ENCODE measurements around the gene HEXB. TPM values are rescaled to one million over a fixed set of nuclear protein-coding genes. Genes with fewer than 3 reads are reported as not detected.
"Not testable (repeated sequence)": the region's sequence is repeated elsewhere in the genome, so short reads cannot be mapped to it uniquely, and the experiment has no call there.

Gene HEXB
- total RNA-seq, 1 experiment from 2014 or later, result 301 TPM

- Histone ChIP-seq H3K27ac (no peak overlapping the region), H3K4me3 (no peak overlapping the region), H3K27me3 (replicated peaks) (no peaks in the 10 kb centered on the region), H3K36me3 (peaks cover 83% of the 10 kb centered on the region), H3K9me3 (replicated peaks) (no peaks in the 10 kb centered on the region), H3K4me1 (replicated peaks) (no peaks in the 10 kb centered on the region)
- no peak for DNase-seq (ENCODE audit: low read depth in 1 of 2, low spot score in 2 of 2)
Observed at GRCh38 chr5:74725331-74725730, 40.3 kb downstream of the HEXB start.

GRCh38 chr5:74736759-74737158, 51.7 kb downstream of the HEXB start:
- Histone ChIP-seq H3K27ac (no peak overlapping the region), H3K4me1 (replicated peaks) (no peaks in the 10 kb centered on the region), H3K27me3 (replicated peaks) (no peaks in the 10 kb centered on the region), H3K4me3 (no peak overlapping the region), H3K9me3 (replicated peaks) (no peaks in the 10 kb centered on the region), H3K36me3 (peaks cover 75% of the 10 kb centered on the region)
- no peak for DNase-seq (ENCODE audit: low read depth in 1 of 2, low spot score in 2 of 2)

GRCh38 chr5:74738406-74738805, 53.4 kb downstream of the HEXB start:
- Histone ChIP-seq H3K36me3 (peaks cover 72% of the 10 kb centered on the region), H3K9me3 (replicated peaks) (no peaks in the 10 kb centered on the region), H3K4me3 (no peak overlapping the region), H3K27me3 (replicated peaks) (no peaks in the 10 kb centered on the region), H3K4me1 (replicated peaks) (no peaks in the 10 kb centered on the region), H3K27ac (no peak overlapping the region)
- DNase-seq (ENCODE audit: low read depth in 1 of 2, low spot score in 2 of 2), result no peak

- H3K27me3 ChIP-seq (replicated peaks); H3K9me3 ChIP-seq (replicated peaks); DNase-seq (ENCODE audit: low read depth in 1 of 2, low spot score in 2 of 2); H3K27ac ChIP-seq; H3K4me3 ChIP-seq; H3K4me1 ChIP-seq (replicated peaks): not testable (repeated sequence)
- peaks cover 81% of the 10 kb centered on the region for H3K36me3 ChIP-seq
Observed at GRCh38 chr5:74748742-74749141, 63.7 kb downstream of the HEXB start.

GRCh38 chr5:74761241-74761640, 76.2 kb downstream of the HEXB start:
- H3K4me1 ChIP-seq (replicated peaks), result peaks cover 34% of the 10 kb centered on the region
- H3K4me3 ChIP-seq, result no peak overlapping the region
- H3K27ac ChIP-seq, result no peak overlapping the region
- no peak for DNase-seq (ENCODE audit: low read depth in 1 of 2, low spot score in 2 of 2)
- H3K27me3 ChIP-seq (replicated peaks), result no peaks in the 10 kb centered on the region; the same call in 1 of the 2 replicates
- H3K9me3 ChIP-seq (replicated peaks), result no peaks in the 10 kb centered on the region
- H3K36me3 ChIP-seq, result peaks cover 67% of the 10 kb centered on the region

GRCh38 chr5:74762599-74762998, 77.6 kb downstream of the HEXB start:
- peak overlapping the region; percentile 69 for H3K27ac ChIP-seq
- no peaks in the 10 kb centered on the region for H3K9me3 ChIP-seq (replicated peaks)

GRCh38 chr5:74763504-74763903, 78.5 kb downstream of the HEXB start:
- DNase-seq (ENCODE audit: low read depth in 1 of 2, low spot score in 2 of 2), result no peak

More at GRCh38 chr5:74762599-74762998, 77.6 kb downstream of the HEXB start:
- DNase-seq (ENCODE audit: low read depth in 1 of 2, low spot score in 2 of 2), result peak; percentile 67 to 85
- Histone ChIP-seq H3K4me1 (replicated peaks) (peaks cover 34% of the 10 kb centered on the region), H3K4me3 (no peak overlapping the region), H3K36me3 (peaks cover 55% of the 10 kb centered on the region), H3K27me3 (replicated peaks) (no peaks in the 10 kb centered on the region; the same call in 1 of the 2 replicates)

GRCh38 chr5:74765201-74765600, 80.2 kb downstream of the HEXB start:
- DNase-seq (ENCODE audit: low read depth in 1 of 2, low spot score in 2 of 2), result peak in 1 of 2 experiments; percentile 55
- peak overlapping the region; percentile 54 for H3K27ac ChIP-seq
- no peak overlapping the region; the same call in 1 of the 2 replicates for H3K4me3 ChIP-seq

More at GRCh38 chr5:74763504-74763903, 78.5 kb downstream of the HEXB start:
- Histone ChIP-seq H3K4me3 (no peak overlapping the region), H3K9me3 (replicated peaks) (no peaks in the 10 kb centered on the region), H3K4me1 (replicated peaks) (peaks cover 40% of the 10 kb centered on the region), H3K27ac (peak overlapping the region; percentile 69), H3K36me3 (peaks cover 47% of the 10 kb centered on the region), H3K27me3 (replicated peaks) (no peaks in the 10 kb centered on the region; the same call in 1 of the 2 replicates)

GRCh38 chr5:74765929-74766328, 80.9 kb downstream of the HEXB start:
- Histone ChIP-seq H3K36me3 (peaks cover 50% of the 10 kb centered on the region), H3K4me1 (replicated peaks) (peaks cover 40% of the 10 kb centered on the region), H3K4me3 (peak overlapping the region; percentile 77), H3K27ac (peak overlapping the region; percentile 54; the same call in 1 of the 2 replicates), H3K27me3 (replicated peaks) (no peaks in the 10 kb centered on the region), H3K9me3 (replicated peaks) (no peaks in the 10 kb centered on the region)
- no peak for DNase-seq (ENCODE audit: low read depth in 1 of 2, low spot score in 2 of 2)

More at GRCh38 chr5:74765201-74765600, 80.2 kb downstream of the HEXB start:
- Histone ChIP-seq H3K9me3 (replicated peaks) (no peaks in the 10 kb centered on the region), H3K4me1 (replicated peaks) (peaks cover 40% of the 10 kb centered on the region), H3K27me3 (replicated peaks) (no peaks in the 10 kb centered on the region; the same call in 1 of the 2 replicates), H3K36me3 (peaks cover 49% of the 10 kb centered on the region)

GRCh38 chr5:74766418-74766848, 81.4 kb downstream of the HEXB start:
- no peaks in the 10 kb centered on the region for H3K27me3 ChIP-seq (replicated peaks)
- H3K9me3 ChIP-seq (replicated peaks), result no peaks in the 10 kb centered on the region
- H3K4me1 ChIP-seq (replicated peaks), result peaks cover 40% of the 10 kb centered on the region
- peak overlapping the region; percentile 53; the same call in 1 of the 2 replicates for H3K27ac ChIP-seq
- peak in 1 of 2 experiments; percentile 56 for DNase-seq (ENCODE audit: low read depth in 1 of 2, low spot score in 2 of 2)
- peak overlapping the region; percentile 77 for H3K4me3 ChIP-seq
- peaks cover 50% of the 10 kb centered on the region for H3K36me3 ChIP-seq

GRCh38 chr5:74766849-74767578, 82.0 kb downstream of the HEXB start, which contains the start of the genes GFM2 and NSA2:
Gene GFM2, minus strand, starts transcription at chr5:74767117. Its CDS starts 3,375 bp downstream, at chr5:74763742.
Gene NSA2, plus strand, starts transcription at chr5:74767249. Its CDS starts 112 bp downstream, at chr5:74767361.
- Histone ChIP-seq H3K4me3 (peak within 1 kb of the TSS; percentile 77), H3K27ac (peak within 1 kb of the TSS; percentile 54), H3K4me1 (replicated peaks) (peaks cover 40% of the 10 kb centered on the region)

GRCh38 chr5:74767579-74767913, 82.5 kb downstream of the HEXB start:
- no peak for DNase-seq (ENCODE audit: low read depth in 1 of 2, low spot score in 2 of 2)
- Histone ChIP-seq H3K36me3 (peaks cover 48% of the 10 kb centered on the region), H3K27me3 (replicated peaks) (no peaks in the 10 kb centered on the region), H3K4me1 (replicated peaks) (peaks cover 34% of the 10 kb centered on the region), H3K27ac (peak overlapping the region; percentile 53; the same call in 1 of the 2 replicates), H3K4me3 (peak overlapping the region; percentile 77), H3K9me3 (replicated peaks) (no peaks in the 10 kb centered on the region)

More at GRCh38 chr5:74766849-74767578, 82.0 kb downstream of the HEXB start, which contains the start of the genes GFM2 and NSA2:
- no peaks in the 10 kb centered on the region for H3K27me3 ChIP-seq (replicated peaks)
- H3K9me3 ChIP-seq (replicated peaks), result no peaks in the 10 kb centered on the region
- peaks cover 47% of the 10 kb centered on the region for H3K36me3 ChIP-seq
- peak; percentile 89 to 92 for DNase-seq (ENCODE audit: low read depth in 1 of 2, low spot score in 2 of 2)

Data from SJSA1 (cell line).